GM23338 (cell line): Measurements from ENCODE around the gene TPO. TPM values are rescaled to one million over a fixed set of nuclear protein-coding genes. Genes with fewer than 3 reads are reported as not detected.
A peak's percentile ranks its signal among the peaks of the same experiment; 100 is the strongest.

ENCODE experiments used
- ATAC-seq: fragments of 200-7000 bp; cut with Tn5 transposase; 3 replicates; pipeline ENCODE4 v1.9.1; 2020
- DNase-seq: peaks from one replicate; pipeline ENCODE4 v3.0.0-alpha.2; 2015; ENCODE audit warnings: low spot score
- H2AFZ ChIP-seq: fragments of 200-600 bp; sonication (generic); 2 replicates; pipeline ENCODE4 v1.8.0; 2016; ENCODE audit warnings: antibody characterized with exemption, mild to moderate bottlenecking, moderate library complexity
- H3F3A ChIP-seq: fragments of 200-600 bp; sonication (generic); replicated peaks from 2 replicates; pipeline ENCODE4 v1.8.0; 2017; ENCODE audit warnings: antibody characterized with exemption, mixed run types, low read depth
- H3K27ac ChIP-seq: fragments of 200-600 bp; sonication (generic); 2 replicates; pipeline ENCODE4 v1.6.1; 2016; ENCODE audit warnings: low read depth
- H3K27me3 ChIP-seq: fragments of 200-600 bp; sonication (generic); 2 replicates; pipeline ENCODE4 v1.8.0; 2016; ENCODE audit warnings: mild to moderate bottlenecking, mixed run types, moderate library complexity; ENCODE audit not compliant: insufficient read depth
- H3K36me3 ChIP-seq: fragments of 200-600 bp; sonication (generic); 2 replicates; pipeline ENCODE4 v1.8.0; 2016; ENCODE audit warnings: mild to moderate bottlenecking; ENCODE audit not compliant: insufficient read depth
- H3K4me1 ChIP-seq: fragments of 200-600 bp; sonication (generic); 2 replicates; pipeline ENCODE4 v1.8.0; 2016; ENCODE audit warnings: mild to moderate bottlenecking, moderate library complexity; ENCODE audit not compliant: insufficient read depth
- H3K4me2 ChIP-seq: fragments of 200-600 bp; sonication (generic); 2 replicates; pipeline ENCODE4 v1.7.1; 2017; ENCODE audit warnings: mixed run types
- H3K4me3 ChIP-seq: fragments of 200-600 bp; sonication (generic); 2 replicates; pipeline ENCODE4 v1.6.1; 2016; ENCODE audit warnings: mixed run types
- H3K79me2 ChIP-seq: fragments of 200-600 bp; sonication (generic); replicated peaks from 2 replicates; pipeline ENCODE4 v1.8.0; 2017; ENCODE audit warnings: mild to moderate bottlenecking; ENCODE audit not compliant: insufficient read depth
- H3K9me2 ChIP-seq: fragments of 200-600 bp; sonication (generic); 2 replicates; pipeline ENCODE4 v1.8.0; 2017; ENCODE audit not compliant: insufficient read depth
- H4K20me1 ChIP-seq: fragments of 200-600 bp; sonication (generic); replicated peaks from 2 replicates; pipeline ENCODE4 v1.8.0; 2017; ENCODE audit warnings: mild to moderate bottlenecking; ENCODE audit not compliant: insufficient read depth
- H3K27ac Mint-ChIP-seq: 2 replicates; pipeline ENCODE4 v1.8.0; 2020; ENCODE audit warnings: inconsistent platforms, mild to moderate bottlenecking, moderate library complexity, mixed read lengths
- H3K27me3 Mint-ChIP-seq: 3 replicates; pipeline ENCODE4 v1.8.0; 2022; ENCODE audit warnings: low read depth, mild to moderate bottlenecking, moderate library complexity, mixed read lengths, inconsistent platforms; ENCODE audit not compliant: insufficient read depth, poor library complexity
- H3K36me3 Mint-ChIP-seq: 3 replicates; pipeline ENCODE4 v1.8.0; 2021; ENCODE audit warnings: low read depth, mild to moderate bottlenecking, inconsistent platforms, moderate library complexity, mixed read lengths
- H3K4me1 Mint-ChIP-seq: 3 replicates; pipeline ENCODE4 v1.8.0; 2020; ENCODE audit warnings: mild to moderate bottlenecking, inconsistent platforms, mixed read lengths
- H3K4me3 Mint-ChIP-seq: 3 replicates; pipeline ENCODE4 v1.8.0; 2021; ENCODE audit warnings: moderate library complexity, mild to moderate bottlenecking, inconsistent platforms, mixed read lengths
- H3K9me3 Mint-ChIP-seq: 3 replicates; pipeline ENCODE4 v1.8.0; 2020; ENCODE audit warnings: moderate library complexity, mild to moderate bottlenecking, inconsistent platforms, mixed read lengths
- CTCF ChIP-seq, 2 experiments: fragments of 200-600 bp in 1 of 2; sonication (generic) in 1 of 2; conservative IDR thresholded peaks; 2 replicates each; pipeline versions ENCODE4 v1.5.1 to v1.6.1; 2016 to 2017; ENCODE audit warnings: antibody characterized with exemption in 2 of 2, low read depth in 2 of 2, mild to moderate bottlenecking in 2 of 2, moderate library complexity in 1 of 2
- EZH2 ChIP-seq: fragments of 200-600 bp; sonication (generic); IDR thresholded peaks from one replicate; pipeline ENCODE4 v1.8.0; 2017; ENCODE audit warnings: antibody characterized with exemption, mild to moderate bottlenecking, low read depth; ENCODE audit not compliant: unreplicated experiment
- NANOG ChIP-seq: IDR thresholded peaks from 2 replicates; pipeline ENCODE4 v1.6.1; 2016; ENCODE audit warnings: antibody characterized with exemption, borderline replicate concordance
- STAT1 ChIP-seq: IDR thresholded peaks from one replicate; pipeline ENCODE4 v1.6.1; 2016; ENCODE audit warnings: antibody characterized with exemption; ENCODE audit not compliant: unreplicated experiment
- ZNF462 ChIP-seq: fragments of 250-450 bp; sonication (Bioruptor Pico); IDR thresholded peaks from 2 replicates; pipeline ENCODE4 v1.5.0; 2020; ENCODE audit warnings: mild to moderate bottlenecking, moderate library complexity
- polyA plus RNA-seq: library from polyadenylated mRNA; unstranded; fragments of >200 nt; fragmentation: Nextera tagmentation; extraction: Ambion mirVana; gene quantifications from 2 replicates; pipeline ENCODE4 v1.2.1, GENCODE V29; 2016
- total RNA-seq: library from RNA; depleted of rRNA; stranded (reverse); fragments of >200 nt; shearing (Covaris generic); gene quantifications from 2 replicates; pipeline ENCODE4 v1.2.3, GENCODE V29; 2014
- TF ChIP-seq, protein P1 (sequence below): IDR thresholded peaks from one replicate; pipeline ENCODE4 v1.6.1; 2018; ENCODE audit warnings: antibody characterized with exemption; ENCODE audit not compliant: unreplicated experiment

The TPO gene
- total and polyA plus RNA-seq, 2 experiments from 2014 or later: 0.74 TPM; not detected in 1

- peak; percentile 96 for ATAC-seq
- Histone ChIP-seq H3K9me2 (no peaks in the 10 kb centered on the region), H3K4me2 (no peak overlapping the region), H2AFZ (no peak overlapping the region), H3K4me3 (no peak overlapping the region), H3F3A (no peaks in the 10 kb centered on the region), H3K4me1 (no peaks in the 10 kb centered on the region), H3K27ac (no peak overlapping the region), H4K20me1 (no peaks in the 10 kb centered on the region), H3K27me3 (no peaks in the 10 kb centered on the region), H3K36me3 (no peaks in the 10 kb centered on the region), H3K79me2 (no peaks in the 10 kb centered on the region)
- peak; percentile 85 for DNase-seq
- Mint-ChIP-seq H3K4me1 (peaks cover 5% of the 10 kb centered on the region; the same call in 1 of the 3 replicates), H3K27me3 (peaks cover 5% of the 10 kb centered on the region), H3K36me3 (0 out of 3 replicates have a peak, but pooled peaks cover 3% of the 10 kb centered on the region), H3K4me3 (no peak overlapping the region), H3K27ac (no peak overlapping the region), H3K9me3 (peaks cover 17% of the 10 kb centered on the region)
- TF ChIP-seq CTCF (conservative IDR thresholded peaks at IDR 0.05; ENCODE audit: low read depth in 2 of 2): peak; percentile 61 to 77
- TF ChIP-seq NANOG: no peak
- peak; percentile 95 for TF ChIP-seq ZNF462 (CRISPR knock-in tag)
Measured at GRCh38 chr2:1538663-1539062, 125.4 kb downstream of the TPO start.

DNA sequence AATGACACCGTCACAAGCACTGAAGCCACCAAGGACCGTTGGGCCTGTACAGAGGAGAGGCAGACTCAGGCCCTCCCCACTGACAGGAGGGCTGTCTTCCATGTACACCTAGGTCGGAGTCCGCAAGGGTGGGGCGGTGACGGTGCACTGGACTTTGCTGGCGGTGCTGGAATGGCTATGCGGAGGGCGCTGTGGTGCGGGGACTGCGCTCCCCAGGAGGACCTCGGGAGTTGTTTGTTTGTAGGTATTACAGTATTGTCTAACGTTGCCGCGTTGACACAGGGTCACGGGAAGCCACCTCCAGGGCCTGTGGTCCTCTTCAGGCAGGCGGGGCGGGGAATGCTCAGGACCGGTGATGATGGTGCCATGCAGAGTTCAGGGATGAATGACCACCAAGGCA lies 126.2 kb downstream of the TPO start:
- H3K36me3 ChIP-seq: no peaks in the 10 kb centered on the region
- ATAC-seq (no peak), DNase-seq (no peak)
- H3K4me3 ChIP-seq: no peak overlapping the region
- no peaks in the 10 kb centered on the region for H3K4me1 ChIP-seq
- H3K27ac ChIP-seq: no peak overlapping the region
- Mint-ChIP-seq H3K27ac (no peak overlapping the region; the same call in 1 of the 2 replicates), H3K27me3 (peaks cover 5% of the 10 kb centered on the region), H3K36me3 (0 out of 3 replicates have a peak, but pooled peaks cover 3% of the 10 kb centered on the region), H3K4me1 (peaks cover 5% of the 10 kb centered on the region; the same call in 1 of the 3 replicates), H3K4me3 (no peak overlapping the region), H3K9me3 (peaks cover 11% of the 10 kb centered on the region)
- no peak overlapping the region for H3K4me2 ChIP-seq
- no peaks in the 10 kb centered on the region for H4K20me1 ChIP-seq
- no peaks in the 10 kb centered on the region for H3F3A ChIP-seq
- no peaks in the 10 kb centered on the region for H3K79me2 ChIP-seq
- no peaks in the 10 kb centered on the region for H3K27me3 ChIP-seq
- no peaks in the 10 kb centered on the region for H3K9me2 ChIP-seq
- H2AFZ ChIP-seq: no peak overlapping the region
- no peak for TF ChIP-seq EZH2
- TF ChIP-seq STAT1: no peak
- TF ChIP-seq, protein P1, sequence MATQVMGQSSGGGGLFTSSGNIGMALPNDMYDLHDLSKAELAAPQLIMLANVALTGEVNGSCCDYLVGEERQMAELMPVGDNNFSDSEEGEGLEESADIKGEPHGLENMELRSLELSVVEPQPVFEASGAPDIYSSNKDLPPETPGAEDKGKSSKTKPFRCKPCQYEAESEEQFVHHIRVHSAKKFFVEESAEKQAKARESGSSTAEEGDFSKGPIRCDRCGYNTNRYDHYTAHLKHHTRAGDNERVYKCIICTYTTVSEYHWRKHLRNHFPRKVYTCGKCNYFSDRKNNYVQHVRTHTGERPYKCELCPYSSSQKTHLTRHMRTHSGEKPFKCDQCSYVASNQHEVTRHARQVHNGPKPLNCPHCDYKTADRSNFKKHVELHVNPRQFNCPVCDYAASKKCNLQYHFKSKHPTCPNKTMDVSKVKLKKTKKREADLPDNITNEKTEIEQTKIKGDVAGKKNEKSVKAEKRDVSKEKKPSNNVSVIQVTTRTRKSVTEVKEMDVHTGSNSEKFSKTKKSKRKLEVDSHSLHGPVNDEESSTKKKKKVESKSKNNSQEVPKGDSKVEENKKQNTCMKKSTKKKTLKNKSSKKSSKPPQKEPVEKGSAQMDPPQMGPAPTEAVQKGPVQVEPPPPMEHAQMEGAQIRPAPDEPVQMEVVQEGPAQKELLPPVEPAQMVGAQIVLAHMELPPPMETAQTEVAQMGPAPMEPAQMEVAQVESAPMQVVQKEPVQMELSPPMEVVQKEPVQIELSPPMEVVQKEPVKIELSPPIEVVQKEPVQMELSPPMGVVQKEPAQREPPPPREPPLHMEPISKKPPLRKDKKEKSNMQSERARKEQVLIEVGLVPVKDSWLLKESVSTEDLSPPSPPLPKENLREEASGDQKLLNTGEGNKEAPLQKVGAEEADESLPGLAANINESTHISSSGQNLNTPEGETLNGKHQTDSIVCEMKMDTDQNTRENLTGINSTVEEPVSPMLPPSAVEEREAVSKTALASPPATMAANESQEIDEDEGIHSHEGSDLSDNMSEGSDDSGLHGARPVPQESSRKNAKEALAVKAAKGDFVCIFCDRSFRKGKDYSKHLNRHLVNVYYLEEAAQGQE: no peak
